ENCODE data around the gene SLC9A7. TPM values are rescaled to one million over a fixed set of nuclear protein-coding genes. Genes with fewer than 3 reads are reported as not detected.

Gene SLC9A7
- total RNA-seq, 4 donors from 2014 or later: 0.82 to 29.2 (median 2.3) TPM

DNA sequence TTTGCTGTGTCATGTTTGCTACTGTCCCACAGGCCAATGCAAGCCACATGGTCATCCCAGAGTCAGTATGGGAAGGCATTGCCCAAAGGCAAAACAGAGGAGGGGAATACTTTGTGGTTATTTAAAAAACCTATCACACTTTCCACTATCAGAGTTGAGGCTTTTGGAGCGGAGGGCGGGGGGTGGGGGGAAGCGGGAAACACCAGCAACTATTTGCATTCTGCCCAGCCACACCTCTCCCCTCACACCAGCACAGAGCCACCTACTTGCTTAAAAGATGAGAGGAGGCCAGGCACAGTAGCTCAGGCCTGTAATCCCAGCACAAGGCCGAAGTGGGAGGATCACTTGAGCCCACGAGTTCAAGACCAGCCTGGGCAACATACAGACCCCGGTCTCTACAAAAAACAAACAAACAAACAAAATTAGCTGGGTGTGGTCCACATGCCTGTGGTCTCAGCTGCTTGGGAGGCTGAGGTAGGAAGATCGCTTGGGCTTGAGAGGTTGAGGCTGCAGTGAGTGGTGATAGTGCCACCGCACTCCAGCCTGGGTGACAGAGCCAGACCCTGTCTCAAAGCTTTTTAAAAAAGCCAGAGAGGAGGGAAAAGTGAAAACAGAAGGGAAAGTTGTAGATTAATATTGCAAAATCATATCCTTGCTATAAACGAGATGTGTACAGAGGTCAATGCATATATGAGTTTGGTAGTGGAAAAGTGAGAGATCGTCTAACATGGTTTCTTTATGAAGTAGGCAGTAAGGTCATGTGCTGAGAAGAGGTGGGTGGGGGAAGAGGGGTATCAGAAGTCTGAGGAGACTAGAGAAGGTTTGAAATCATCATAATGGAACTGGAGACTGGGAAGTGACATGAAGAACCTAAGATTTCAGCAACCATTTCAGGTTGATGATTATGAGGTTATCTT, 187.2 kb downstream of the SLC9A7 start:
- no peak overlapping the region for H3K27ac ChIP-seq
- H3K27me3 ChIP-seq: peaks cover 7% of the 10 kb centered on the region
- WGBS, 2 donors (ENCODE audit: low coverage in 1 of 2): 76% methylated on average over 10 of the region's 10 CpGs; no CpG with 5 or more reads in 1 of the 2 donors
- H3K36me3 ChIP-seq: no peaks in the 10 kb centered on the region
- H3K4me1 ChIP-seq: peaks cover 0 to 14% (median 10%) of the 10 kb centered on the region in 4 donors
- no peak overlapping the region for H3K4me3 ChIP-seq
- in situ Hi-C loops (cut with MboI; ENCODE audit: low pct_ligation_motif_present in 1 of 4, low pct_unique_long_range_greater_than_20kb in 1 of 4, low sequenced_read_pairs in 3 of 4): loop anchor here in 1 of 4 donors (25.0 kb wide), 1 partner anchor 216 kb away; no protein-coding TSS in a partner anchor
- intact Hi-C loops (cut with DNase I; ENCODE audit: low total_unique reads): no loop called here
- no peaks in the 10 kb centered on the region for H3K9me3 ChIP-seq
- TF ChIP-seq EP300 (IDR thresholded peaks at IDR 0.05; ENCODE audit: low read depth) (no peak), POLR2A (IDR thresholded peaks at IDR 0.05) (no peak), POLR2AphosphoS5 (IDR thresholded peaks at IDR 0.05) (no peak)
- TF ChIP-seq, protein P1, sequence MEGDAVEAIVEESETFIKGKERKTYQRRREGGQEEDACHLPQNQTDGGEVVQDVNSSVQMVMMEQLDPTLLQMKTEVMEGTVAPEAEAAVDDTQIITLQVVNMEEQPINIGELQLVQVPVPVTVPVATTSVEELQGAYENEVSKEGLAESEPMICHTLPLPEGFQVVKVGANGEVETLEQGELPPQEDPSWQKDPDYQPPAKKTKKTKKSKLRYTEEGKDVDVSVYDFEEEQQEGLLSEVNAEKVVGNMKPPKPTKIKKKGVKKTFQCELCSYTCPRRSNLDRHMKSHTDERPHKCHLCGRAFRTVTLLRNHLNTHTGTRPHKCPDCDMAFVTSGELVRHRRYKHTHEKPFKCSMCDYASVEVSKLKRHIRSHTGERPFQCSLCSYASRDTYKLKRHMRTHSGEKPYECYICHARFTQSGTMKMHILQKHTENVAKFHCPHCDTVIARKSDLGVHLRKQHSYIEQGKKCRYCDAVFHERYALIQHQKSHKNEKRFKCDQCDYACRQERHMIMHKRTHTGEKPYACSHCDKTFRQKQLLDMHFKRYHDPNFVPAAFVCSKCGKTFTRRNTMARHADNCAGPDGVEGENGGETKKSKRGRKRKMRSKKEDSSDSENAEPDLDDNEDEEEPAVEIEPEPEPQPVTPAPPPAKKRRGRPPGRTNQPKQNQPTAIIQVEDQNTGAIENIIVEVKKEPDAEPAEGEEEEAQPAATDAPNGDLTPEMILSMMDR (IDR thresholded peaks at IDR 0.05): no peak
- no peak for DNase-seq

DNA sequence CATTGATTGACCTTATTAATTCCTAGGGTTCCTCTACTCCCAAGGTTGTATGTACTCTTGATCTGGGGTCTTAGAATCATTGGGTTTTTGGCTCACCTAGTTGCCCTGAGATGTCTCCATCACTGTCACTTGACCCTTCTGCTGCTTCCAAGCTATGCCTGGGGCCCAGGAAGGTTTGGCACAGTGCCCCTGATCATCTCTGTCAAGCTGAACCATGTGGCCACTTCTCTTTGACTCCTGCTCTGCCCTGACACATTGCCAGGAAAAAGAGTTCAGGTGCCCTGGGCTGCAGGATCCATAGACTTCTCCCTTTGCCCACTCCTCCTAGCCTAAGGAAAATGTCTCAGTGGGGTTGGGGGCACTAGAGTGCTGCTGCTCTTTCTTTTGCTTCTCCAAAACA, 189.3 kb downstream of the SLC9A7 start:
- Histone ChIP-seq H3K36me3 (no peaks in the 10 kb centered on the region), H3K4me3 (no peak overlapping the region), H3K27ac (no peak overlapping the region), H3K4me1 (peaks cover 0 to 7% (median 3%) of the 10 kb centered on the region in 4 donors), H3K27me3 (peaks cover under 1% of the 10 kb centered on the region), H3K9me3 (no peaks in the 10 kb centered on the region)
- TF ChIP-seq POLR2AphosphoS5 (IDR thresholded peaks at IDR 0.05): no peak
- TF ChIP-seq, protein P1 (IDR thresholded peaks at IDR 0.05): no peak
- TF ChIP-seq POLR2A (IDR thresholded peaks at IDR 0.05): no peak
- TF ChIP-seq EP300 (IDR thresholded peaks at IDR 0.05; ENCODE audit: low read depth): no peak
- in situ Hi-C loops (cut with MboI; ENCODE audit: low pct_ligation_motif_present in 1 of 4, low pct_unique_long_range_greater_than_20kb in 1 of 4, low sequenced_read_pairs in 3 of 4) (loop anchor here in 1 of 4 donors (25.0 kb wide), 1 partner anchor 218 kb away; no protein-coding TSS in a partner anchor), intact Hi-C loops (cut with DNase I; ENCODE audit: low total_unique reads) (no loop called here)
- no peak for DNase-seq

DNA sequence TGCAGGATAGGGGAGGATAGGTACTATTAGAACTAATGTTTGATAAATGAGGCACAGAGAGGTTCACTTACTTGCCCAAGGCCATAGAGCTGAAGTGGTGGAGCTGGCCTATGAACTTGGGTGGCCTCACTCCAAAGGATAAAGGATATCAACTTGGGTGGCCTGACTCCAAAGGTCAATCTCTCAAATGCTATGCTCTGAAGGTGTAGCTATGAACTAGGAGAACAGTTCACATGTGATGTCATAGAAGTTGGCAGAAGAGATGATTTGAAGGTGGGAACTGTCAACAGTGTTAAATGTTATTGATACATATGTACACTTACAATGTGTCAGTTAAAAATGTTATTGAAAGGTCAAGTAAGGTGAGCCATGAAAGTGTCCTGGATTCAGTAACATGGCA, 191.5 kb downstream of the SLC9A7 start:
- H3K36me3 ChIP-seq: no peaks in the 10 kb centered on the region
- no peak overlapping the region for H3K4me3 ChIP-seq
- TF ChIP-seq, protein P1 (IDR thresholded peaks at IDR 0.05): no peak
- TF ChIP-seq EP300 (IDR thresholded peaks at IDR 0.05; ENCODE audit: low read depth) (no peak), POLR2AphosphoS5 (IDR thresholded peaks at IDR 0.05) (no peak), POLR2A (IDR thresholded peaks at IDR 0.05) (no peak)
- in situ Hi-C loops (cut with MboI; ENCODE audit: low pct_ligation_motif_present in 1 of 4, low pct_unique_long_range_greater_than_20kb in 1 of 4, low sequenced_read_pairs in 3 of 4): loop anchor here in 1 of 4 donors (25.0 kb wide), 1 partner anchor 220 kb away; no protein-coding TSS in a partner anchor
- H3K9me3 ChIP-seq: no peaks in the 10 kb centered on the region
- H3K27me3 ChIP-seq: no peaks in the 10 kb centered on the region
- DNase-seq: no peak
- H3K27ac ChIP-seq: no peak overlapping the region
- intact Hi-C loops (cut with DNase I; ENCODE audit: low total_unique reads): no loop called here
- no peaks in the 10 kb centered on the region for H3K4me1 ChIP-seq

DNA sequence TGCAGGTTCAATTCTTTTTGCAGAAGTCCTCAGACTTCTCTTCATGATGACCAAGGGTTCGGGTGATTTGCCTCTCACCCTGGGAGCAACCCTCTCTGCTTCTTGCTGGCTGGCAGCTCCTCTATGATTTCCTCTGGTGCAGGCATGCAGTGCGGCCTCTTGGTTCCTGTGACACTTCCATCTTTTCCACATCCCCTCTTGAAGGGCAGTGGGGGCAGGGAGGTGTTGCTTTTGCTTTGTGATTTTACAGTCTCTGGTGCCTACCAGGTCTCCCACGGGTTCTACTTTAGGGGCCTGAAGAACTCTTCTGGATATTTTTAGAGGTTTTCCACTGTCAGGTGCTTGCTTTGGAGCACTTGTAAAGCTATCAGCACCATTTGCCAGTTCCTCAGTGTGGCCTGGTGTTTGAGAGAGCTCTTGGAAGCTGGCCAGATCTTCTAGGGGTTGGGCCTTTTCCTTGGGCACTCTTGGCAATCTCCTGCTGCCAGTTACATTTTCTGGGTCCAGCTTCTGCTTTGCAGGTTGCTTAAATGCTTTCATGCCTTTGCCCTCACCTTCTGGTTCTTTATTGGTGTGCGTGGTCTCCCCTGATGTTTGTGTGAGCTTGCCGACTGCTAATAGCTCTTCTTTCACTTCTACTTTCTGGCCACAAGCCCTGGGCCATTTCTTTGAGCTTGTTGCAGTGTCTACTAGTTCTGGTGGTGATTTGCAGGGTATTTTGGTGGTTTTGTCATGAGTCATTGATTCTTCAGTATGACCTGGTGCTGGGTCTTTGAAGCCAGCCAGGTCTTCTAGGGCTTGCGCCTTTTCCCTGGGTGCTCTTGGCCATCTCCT, 196.9 kb downstream of the SLC9A7 start:
- H3K27ac ChIP-seq: peak overlapping the region in 1 of 4 donors; percentile 17
- intact Hi-C loops (cut with DNase I; ENCODE audit: low total_unique reads): no loop called here
- TF ChIP-seq POLR2AphosphoS5 (IDR thresholded peaks at IDR 0.05) (no peak), POLR2A (IDR thresholded peaks at IDR 0.05) (no peak), EP300 (IDR thresholded peaks at IDR 0.05; ENCODE audit: low read depth) (no peak)
- TF ChIP-seq, protein P1 (IDR thresholded peaks at IDR 0.05): no peak
- H3K9me3 ChIP-seq: no peaks in the 10 kb centered on the region
- whole genome bisulfite sequencing, 2 donors (ENCODE audit: low coverage in 1 of 2): 65% methylated on average over 6 of the region's 6 CpGs; no CpG with 5 or more reads in 1 of the 2 donors
- H3K27me3 ChIP-seq: no peaks in the 10 kb centered on the region
- H3K4me1 ChIP-seq: peaks cover 0 to 5% (median 0%) of the 10 kb centered on the region in 4 donors
- in situ Hi-C loops (cut with MboI; ENCODE audit: low pct_ligation_motif_present in 1 of 4, low pct_unique_long_range_greater_than_20kb in 1 of 4, low sequenced_read_pairs in 3 of 4): loop anchor here in 1 of 4 donors (25.0 kb wide), 1 partner anchor 225 kb away; no protein-coding TSS in a partner anchor
- peak; percentile 24 for DNase-seq
- H3K4me3 ChIP-seq: no peak overlapping the region
- no peaks in the 10 kb centered on the region for H3K36me3 ChIP-seq

Measured in transverse colon (tissue), 4 donors.